GM12892 (cell line): Measurements from ENCODE around the gene TMEM232.

Experiments used
- POLR2A ChIP-seq: IDR thresholded peaks from 2 replicates; pipeline ENCODE4 v1.6.1; 2011; ENCODE audit warnings: low read depth, low read length, control low read depth
- POLR2AphosphoS5 ChIP-seq: IDR thresholded peaks from 2 replicates; pipeline ENCODE4 v1.6.1; 2011; ENCODE audit warnings: low read depth, low read length, control low read depth
- TAF1 ChIP-seq: IDR thresholded peaks from 2 replicates; pipeline ENCODE4 v1.6.1; 2011; ENCODE audit warnings: low read depth, mild to moderate bottlenecking, control low read depth, low read length, borderline replicate concordance

DNA sequence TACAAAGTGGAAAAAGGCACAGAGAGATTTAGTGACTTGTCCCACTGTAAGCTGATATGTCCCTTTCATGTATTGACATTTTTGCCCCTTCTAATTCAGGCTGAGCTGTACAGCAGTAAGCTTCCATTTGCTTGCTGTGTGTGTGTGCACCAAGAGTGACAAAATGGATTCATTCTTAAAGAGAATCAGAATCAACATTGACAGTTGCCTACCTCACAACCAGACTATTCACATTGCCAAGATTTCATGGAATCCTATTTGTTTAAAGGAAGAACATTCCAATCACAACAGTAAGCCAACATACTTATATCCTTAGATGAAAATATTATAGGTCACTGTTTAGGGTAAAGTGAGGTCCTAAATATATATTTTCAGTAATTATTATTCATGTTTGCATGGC lies 102.6 kb downstream of the TMEM232 start:
- no peak for TF ChIP-seq POLR2A
- no peak for TF ChIP-seq POLR2AphosphoS5
- TF ChIP-seq TAF1: no peak
